CD14-positive monocyte (primary cell): Measurements from ENCODE around the gene IGFBP6. TPM values are rescaled to one million over a fixed set of nuclear protein-coding genes. Genes with fewer than 3 reads are reported as not detected.

Source experiments
- DNase-seq, 3 donors: peaks; one replicate each; pipeline ENCODE4 v3.0.0-alpha.2; 2011 to 2022
- H2AFZ ChIP-seq: 2 replicates; pipeline ENCODE4 v1.6.0; 2012; ENCODE audit warnings: mild to moderate bottlenecking, low read depth, low read length, inconsistent platforms; ENCODE audit not compliant: insufficient read depth, poor library complexity, severe bottlenecking
- H3K27ac ChIP-seq, 2 donors: 1 replicate in 1 of 2; 2 replicates in 1 of 2; pipeline ENCODE4 v1.5.1; 2012 to 2013; ENCODE audit warnings: low read length in 2 of 2, control low read depth in 1 of 2, inconsistent platforms in 1 of 2, low read depth in 1 of 2, mild to moderate bottlenecking in 1 of 2
- H3K27me3 ChIP-seq, 2 donors: one replicate each; pipeline versions ENCODE4 v1.6.0 to v1.6.1; 2011 to 2013; ENCODE audit warnings: low read length in 2 of 2; ENCODE audit not compliant: control insufficient read depth in 2 of 2, insufficient read depth in 2 of 2
- H3K36me3 ChIP-seq, 2 donors: replicated peaks in 1 of 2; 1 replicate in 1 of 2; 2 replicates in 1 of 2; pipeline versions ENCODE4 v1.5.1 to v1.6.1; 2012 to 2013; ENCODE audit warnings: low read length in 2 of 2, control low read depth in 1 of 2, inconsistent platforms in 1 of 2, mild to moderate bottlenecking in 1 of 2; ENCODE audit not compliant: insufficient read depth in 2 of 2, control insufficient read depth in 1 of 2
- H3K4me1 ChIP-seq, 2 donors: 1 replicate in 1 of 2; 2 replicates in 1 of 2; pipeline versions ENCODE4 v1.5.1 to v1.6.1; 2012 to 2013; ENCODE audit warnings: low read length in 2 of 2, control low read depth in 1 of 2, inconsistent platforms in 1 of 2, mild to moderate bottlenecking in 1 of 2, moderate library complexity in 1 of 2; ENCODE audit not compliant: insufficient read depth in 2 of 2, control insufficient read depth in 1 of 2
- H3K4me2 ChIP-seq: replicated peaks from 2 replicates; pipeline ENCODE3; 2012; ENCODE audit warnings: low read length, moderate library complexity, mild to moderate bottlenecking; ENCODE audit not compliant: poor library complexity, severe bottlenecking; ENCODE audit errors: extremely low read depth
- H3K4me3 ChIP-seq, 3 experiments: fragments of 200-600 bp in 1 of 3; sonication (generic) in 1 of 3; replicated peaks in 1 of 3; 1 replicate in 2 of 3; 2 replicates in 1 of 3; pipeline ENCODE4 v1.5.1; 2011 to 2013; ENCODE audit warnings: low read length in 3 of 3, mild to moderate bottlenecking in 3 of 3, control low read depth in 2 of 3, low read depth in 2 of 3, inconsistent platforms in 1 of 3, moderate library complexity in 1 of 3
- H3K79me2 ChIP-seq: 2 replicates; pipeline ENCODE4 v1.6.0; 2012; ENCODE audit warnings: mild to moderate bottlenecking, control low read depth, inconsistent platforms, low read length, moderate library complexity; ENCODE audit not compliant: insufficient read depth
- H3K9ac ChIP-seq: 2 replicates; pipeline ENCODE4 v1.6.0; 2017; ENCODE audit warnings: low read length, mild to moderate bottlenecking; ENCODE audit not compliant: insufficient read depth, poor library complexity, severe bottlenecking
- H3K9me3 ChIP-seq, 2 donors: replicated peaks in 1 of 2; 1 replicate in 1 of 2; 2 replicates in 1 of 2; pipeline versions ENCODE4 v1.5.1 to v1.6.1; 2012 to 2013; ENCODE audit warnings: low read length in 2 of 2, control low read depth in 1 of 2; ENCODE audit not compliant: control insufficient read depth in 1 of 2, insufficient read depth in 1 of 2
- H4K20me1 ChIP-seq: 2 replicates; pipeline ENCODE4 v1.6.0; 2012; ENCODE audit warnings: mild to moderate bottlenecking, low read length, control low read depth, moderate library complexity; ENCODE audit not compliant: insufficient read depth
- H3K27ac Mint-ChIP-seq, 7 donors: one replicate each; pipeline ENCODE4 v1.8.0; 2020; ENCODE audit warnings: mild to moderate bottlenecking in 7 of 7, mixed read lengths in 7 of 7, moderate library complexity in 6 of 7, inconsistent platforms in 2 of 7
- H3K27me3 Mint-ChIP-seq, 3 donors: one replicate each; pipeline ENCODE4 v1.8.0; 2021 to 2022; ENCODE audit warnings: low read depth in 3 of 3, mild to moderate bottlenecking in 3 of 3, mixed read lengths in 3 of 3, moderate library complexity in 3 of 3, inconsistent platforms in 1 of 3
- H3K36me3 Mint-ChIP-seq, 2 donors: one replicate each; pipeline ENCODE4 v1.8.0; 2020; ENCODE audit warnings: mixed read lengths in 2 of 2, inconsistent platforms in 1 of 2, mild to moderate bottlenecking in 1 of 2
- H3K4me1 Mint-ChIP-seq: one replicate; pipeline ENCODE4 v1.8.0; 2020; ENCODE audit warnings: mild to moderate bottlenecking, mixed read lengths
- H3K4me3 Mint-ChIP-seq, 2 donors: one replicate each; pipeline ENCODE4 v1.8.0; 2020; ENCODE audit warnings: mild to moderate bottlenecking in 2 of 2, mixed read lengths in 2 of 2, moderate library complexity in 1 of 2
- H3K9me3 Mint-ChIP-seq, 7 donors: one replicate each; pipeline ENCODE4 v1.8.0; 2020 to 2022; ENCODE audit warnings: mixed read lengths in 7 of 7, mild to moderate bottlenecking in 6 of 7, moderate library complexity in 6 of 7, inconsistent platforms in 2 of 7
- WGBS: methylation state at CpG from one replicate; pipeline ENCODE4 v1.1.5; 2013; ENCODE audit warnings: missing lambda C conversion rate; ENCODE audit not compliant: insufficient coverage; 5-methylcytosine and 5-hydroxymethylcytosine counted together
- intact Hi-C, 2 donors: fragments of 100-400 bp; cut with micrococcal nuclease; formaldehyde crosslinking; loops; one replicate each; pipeline versions ENCODE4 v1.15.0 to v1.15.1; 2023
- polyA plus RNA-seq, 3 donors: library from polyadenylated mRNA; depleted of rRNA in 1 of 3; unstranded in 2 of 3; stranded (reverse) in 1 of 3; fragments of 300-500 nt in 2 of 3; fragments of >200 nt in 1 of 3; fragmentation: Illumina TruSeq in 2 of 3; gene quantifications; 1 replicate in 2 of 3; 2 replicates in 1 of 3; pipeline ENCODE4 v1.2.3, GENCODE V29; 2012 to 2021
- TF ChIP-seq, protein P1 (sequence below): fragments of 200-600 bp; IDR thresholded peaks from one replicate; pipeline ENCODE4 v1.8.0; 2022; ENCODE audit warnings: antibody characterized with exemption, mild to moderate bottlenecking

The IGFBP6 gene
- polyA plus RNA-seq, 3 donors = 0.20 TPM; not detected in 2

- Mint-ChIP-seq H3K9me3 (peaks cover 0 to 4% (median 0%) of the 10 kb centered on the region in 7 donors), H3K36me3 (no peaks in the 10 kb centered on the region), H3K27me3 (peaks cover 0 to 4% (median 2%) of the 10 kb centered on the region in 3 donors), H3K4me3 (no peak overlapping the region), H3K27ac (no peak overlapping the region), H3K4me1 (no peaks in the 10 kb centered on the region)
- no peak overlapping the region for H2AFZ ChIP-seq
- no peak overlapping the region for H3K4me2 ChIP-seq
- no peaks in the 10 kb centered on the region for H3K4me1 ChIP-seq
- no peak overlapping the region for H3K9ac ChIP-seq
- no peaks in the 10 kb centered on the region for H3K27me3 ChIP-seq
- 94% methylated on average over 6 of the region's 8 CpGs for WGBS
- H3K79me2 ChIP-seq = no peaks in the 10 kb centered on the region
- DNase-seq = no peak
- no peaks in the 10 kb centered on the region for H3K36me3 ChIP-seq
- no peaks in the 10 kb centered on the region for H4K20me1 ChIP-seq
- intact Hi-C loops = no loop called here
- H3K27ac ChIP-seq = no peak overlapping the region
- H3K9me3 ChIP-seq = no peaks in the 10 kb centered on the region
- TF ChIP-seq, protein P1, sequence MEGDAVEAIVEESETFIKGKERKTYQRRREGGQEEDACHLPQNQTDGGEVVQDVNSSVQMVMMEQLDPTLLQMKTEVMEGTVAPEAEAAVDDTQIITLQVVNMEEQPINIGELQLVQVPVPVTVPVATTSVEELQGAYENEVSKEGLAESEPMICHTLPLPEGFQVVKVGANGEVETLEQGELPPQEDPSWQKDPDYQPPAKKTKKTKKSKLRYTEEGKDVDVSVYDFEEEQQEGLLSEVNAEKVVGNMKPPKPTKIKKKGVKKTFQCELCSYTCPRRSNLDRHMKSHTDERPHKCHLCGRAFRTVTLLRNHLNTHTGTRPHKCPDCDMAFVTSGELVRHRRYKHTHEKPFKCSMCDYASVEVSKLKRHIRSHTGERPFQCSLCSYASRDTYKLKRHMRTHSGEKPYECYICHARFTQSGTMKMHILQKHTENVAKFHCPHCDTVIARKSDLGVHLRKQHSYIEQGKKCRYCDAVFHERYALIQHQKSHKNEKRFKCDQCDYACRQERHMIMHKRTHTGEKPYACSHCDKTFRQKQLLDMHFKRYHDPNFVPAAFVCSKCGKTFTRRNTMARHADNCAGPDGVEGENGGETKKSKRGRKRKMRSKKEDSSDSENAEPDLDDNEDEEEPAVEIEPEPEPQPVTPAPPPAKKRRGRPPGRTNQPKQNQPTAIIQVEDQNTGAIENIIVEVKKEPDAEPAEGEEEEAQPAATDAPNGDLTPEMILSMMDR = no peak
- H3K4me3 ChIP-seq = no peak overlapping the region
Measured at GRCh38 chr12:53118751-53119300, 21.4 kb downstream of the IGFBP6 start.

- DNase-seq = no peak
- H3K4me2 ChIP-seq = no peak overlapping the region
- H3K27ac Mint-ChIP-seq = peak overlapping the region in 1 of 7 donors; percentile 33
- intact Hi-C loops = no loop called here
- H4K20me1 ChIP-seq = no peaks in the 10 kb centered on the region
- no peaks in the 10 kb centered on the region for H3K36me3 Mint-ChIP-seq
- H3K79me2 ChIP-seq = no peaks in the 10 kb centered on the region
- H3K4me1 Mint-ChIP-seq = no peaks in the 10 kb centered on the region
- no peak overlapping the region for H2AFZ ChIP-seq
- 97% methylated on average over 6 of the region's 12 CpGs for WGBS
- H3K27me3 Mint-ChIP-seq = peaks cover 2 to 4% (median 3%) of the 10 kb centered on the region in 3 donors
- no peak overlapping the region for H3K9ac ChIP-seq
- H3K27ac ChIP-seq = no peak overlapping the region
- peaks cover 0 to 4% (median 0%) of the 10 kb centered on the region in 7 donors for H3K9me3 Mint-ChIP-seq
- H3K4me3 Mint-ChIP-seq = no peak overlapping the region
- TF ChIP-seq, protein P1 = no peak
- no peaks in the 10 kb centered on the region for H3K36me3 ChIP-seq
- no peaks in the 10 kb centered on the region for H3K27me3 ChIP-seq
- no peaks in the 10 kb centered on the region for H3K4me1 ChIP-seq
- H3K4me3 ChIP-seq = no peak overlapping the region
- no peaks in the 10 kb centered on the region for H3K9me3 ChIP-seq
Measured at GRCh38 chr12:53120685-53121525, 23.4 kb downstream of the IGFBP6 start.
